DMS53 (cell line): ENCODE results near the gene MOB1A.
"Not testable (repeated sequence)": the region's sequence is repeated elsewhere in the genome, so short reads cannot be mapped to it uniquely, and the experiment has no call there.

Experiments
- DNase-seq: peaks from one replicate; lab custom pipeline; 2025; lab: John Stamatoyannopoulos, UW

MOB1A gene

DNA sequence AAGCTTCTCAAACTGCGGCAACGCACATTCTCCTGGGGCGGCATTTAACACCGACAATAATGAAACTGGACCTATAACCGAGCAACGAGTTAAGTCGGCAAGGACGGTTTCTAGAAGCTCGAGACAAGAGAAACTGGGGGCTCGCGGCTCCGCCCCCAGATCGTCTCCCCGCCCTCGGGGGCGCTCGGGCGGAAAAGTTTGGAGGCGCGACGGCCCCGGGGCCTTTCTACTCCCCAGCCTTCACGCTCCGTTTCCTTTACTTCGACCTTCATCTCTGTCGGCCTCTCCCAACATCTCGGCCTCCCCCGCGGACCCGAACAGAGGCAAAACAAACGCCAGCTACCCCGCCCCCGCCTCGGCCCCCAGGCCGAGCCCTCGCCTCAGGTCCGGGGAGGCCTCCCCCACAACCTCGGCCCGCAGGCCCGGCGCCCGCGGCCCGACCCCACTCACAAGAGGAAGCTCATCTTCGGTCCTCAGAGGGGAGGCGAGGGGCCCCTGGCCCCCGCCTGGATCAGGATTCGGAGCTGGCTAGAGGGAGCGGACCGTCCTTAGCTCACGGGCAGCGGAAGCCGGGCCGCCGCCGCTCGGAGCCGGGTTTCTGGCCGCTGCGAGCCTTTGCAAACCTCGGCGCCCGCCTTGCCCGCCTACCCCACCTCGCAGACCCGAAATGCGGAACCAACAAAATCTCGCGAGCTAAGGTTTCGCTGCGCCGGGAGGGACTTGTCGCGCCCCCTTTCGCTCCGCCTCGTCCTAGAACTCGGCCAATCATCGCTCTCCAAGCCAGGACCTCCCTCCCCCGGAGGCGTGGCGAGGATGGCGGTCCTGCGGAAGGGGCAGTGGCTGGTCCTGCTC is at the start of gene MOB1A:
MOB1A (minus strand) TSS at position 669 of the 852 bp plus-strand sequence; CDS start at position 464, 205 bp downstream.
- peak; percentile 99 for DNase-seq

DNA sequence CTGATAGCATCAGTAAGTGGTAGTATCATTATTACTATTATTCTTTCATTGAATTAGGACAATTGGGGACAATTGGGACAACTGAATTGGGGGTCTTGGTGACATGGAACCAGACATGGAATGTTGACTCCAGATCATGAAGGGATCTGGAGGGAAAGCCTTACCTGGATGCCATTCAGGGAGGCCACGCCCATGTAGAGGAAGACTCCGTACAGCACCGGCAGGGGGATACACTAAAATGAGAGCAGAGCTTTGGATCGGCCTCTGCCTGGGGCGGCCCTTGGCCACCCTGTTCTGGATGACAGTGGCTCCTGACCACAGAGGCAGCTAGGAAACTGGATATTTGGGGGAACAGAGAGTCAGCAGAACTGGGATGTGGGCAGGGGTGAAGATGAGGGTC is 49.0 kb upstream of the MOB1A start:
- no peak for DNase-seq

DNA sequence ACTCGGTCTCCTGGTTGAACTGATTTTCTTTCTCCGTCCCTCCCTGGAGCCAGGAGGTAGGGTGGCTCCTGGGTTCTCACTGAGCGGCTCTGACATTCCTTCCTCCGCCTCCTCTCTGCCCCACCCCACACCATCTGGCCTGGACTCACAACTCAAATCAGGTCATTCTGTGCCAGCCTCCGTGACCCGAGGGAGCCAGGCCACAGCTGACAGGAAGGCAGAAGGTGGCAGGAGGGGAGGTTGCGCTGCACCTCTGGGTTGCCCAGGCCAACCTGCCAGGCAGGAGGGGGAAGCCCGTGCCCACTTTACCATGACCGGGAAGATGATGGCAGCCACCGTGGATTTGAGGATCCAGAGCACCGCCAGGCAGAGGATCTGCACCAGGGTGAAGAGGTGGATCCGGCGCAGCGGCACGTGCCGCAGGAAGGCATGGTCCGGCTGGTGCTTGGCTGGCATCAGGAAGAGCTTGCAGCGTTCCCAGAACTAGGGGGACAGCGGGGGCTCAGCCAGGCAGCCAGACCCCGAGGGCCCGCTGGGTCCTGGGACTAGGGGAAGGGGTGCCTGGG is 48.1 kb upstream of the MOB1A start:
- DNase-seq: no peak

DNA sequence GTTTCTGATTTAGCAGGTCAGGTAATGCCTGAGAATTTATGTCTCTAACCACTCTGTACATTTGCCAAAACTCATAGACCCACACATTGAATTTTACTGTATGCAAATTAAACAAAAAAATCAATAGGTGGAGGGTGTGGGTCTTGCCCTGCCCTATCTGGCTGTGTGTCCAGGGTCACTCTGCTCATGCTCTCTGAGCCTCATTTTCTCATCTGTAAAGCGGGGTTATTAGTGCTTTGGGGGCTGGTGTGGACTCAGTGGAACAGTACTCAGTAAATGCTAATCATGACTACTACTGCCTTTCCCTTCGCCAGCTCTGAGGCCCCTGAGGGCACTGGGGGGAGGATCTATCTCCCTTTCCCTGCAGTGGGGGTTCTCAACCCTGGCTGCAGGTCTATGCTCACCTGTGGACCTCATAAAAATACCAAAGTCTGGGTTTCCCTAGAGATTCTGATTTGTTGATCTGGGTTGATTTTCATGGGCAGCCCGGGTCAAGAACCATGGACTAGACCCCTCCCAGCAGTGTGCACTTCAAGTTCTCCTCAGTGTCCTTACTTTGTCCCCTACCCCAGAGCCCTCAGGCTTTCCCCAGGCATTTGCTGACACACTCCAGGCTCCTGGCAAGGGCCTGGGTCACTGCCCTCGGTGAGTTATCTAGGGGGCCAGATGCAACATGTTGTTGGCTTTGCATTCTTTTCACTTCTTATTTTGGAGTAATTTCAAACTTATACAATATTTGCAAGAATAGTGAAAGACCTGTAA is 47.2 kb upstream of the MOB1A start:
- DNase-seq: no peak

DNA sequence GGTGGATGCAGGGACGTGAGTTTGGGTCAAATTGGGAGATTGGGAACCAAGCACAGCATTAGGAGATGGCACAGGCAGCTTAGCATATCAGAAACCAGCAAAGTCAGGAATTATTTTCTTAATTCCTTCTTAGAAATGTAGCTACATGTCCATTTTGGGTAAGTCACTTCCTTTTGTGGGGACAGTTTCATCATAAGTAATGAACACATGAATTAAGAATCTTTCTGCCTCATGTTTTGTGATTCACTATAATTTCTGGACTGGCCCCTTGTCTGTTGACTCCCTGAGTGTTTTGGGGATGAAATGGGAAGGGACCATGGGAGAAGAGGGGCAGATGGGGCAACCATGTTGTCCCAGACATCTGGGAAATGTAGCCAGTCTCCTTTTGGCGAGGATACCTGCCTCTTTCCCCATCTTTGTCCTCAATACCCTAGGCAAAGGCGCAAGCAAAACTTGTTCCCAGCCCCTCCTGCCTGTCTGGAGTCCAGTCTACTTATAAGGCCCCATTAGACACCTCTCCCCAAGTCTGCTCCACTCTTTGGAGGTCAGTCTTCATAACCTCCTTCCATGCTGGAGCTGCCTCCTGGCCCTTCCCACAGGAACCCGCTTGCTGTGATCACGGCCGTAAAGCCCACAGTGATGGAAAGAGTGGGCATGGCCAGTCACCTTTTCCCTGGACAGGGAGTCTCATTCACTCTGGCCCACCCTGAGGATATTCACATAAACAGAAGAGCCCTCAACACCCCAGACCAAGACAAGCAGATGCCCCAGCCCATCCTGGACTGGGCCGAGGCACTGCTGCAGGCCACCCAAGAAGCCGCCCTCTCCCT is 45.5 kb upstream of the MOB1A start:
- no peak for DNase-seq

DNA sequence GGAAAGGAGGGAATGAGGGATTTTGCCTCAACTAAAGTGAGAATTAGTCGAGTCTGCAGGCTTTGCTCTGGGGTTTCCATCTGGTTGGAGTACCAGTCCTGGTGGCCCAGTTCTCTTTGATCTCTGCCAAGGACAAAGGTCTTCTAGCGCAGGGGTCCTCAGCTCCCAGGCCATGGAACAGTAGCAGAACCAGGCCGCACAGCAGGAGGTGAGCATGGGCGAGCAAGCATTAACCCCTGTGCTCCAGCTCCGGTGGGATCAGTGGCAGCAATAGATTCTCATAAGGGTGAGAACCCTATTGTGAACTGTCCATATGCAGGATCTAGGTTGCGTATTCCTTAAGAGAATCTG is 43.6 kb upstream of the MOB1A start:
- DNase-seq: no peak

DNA sequence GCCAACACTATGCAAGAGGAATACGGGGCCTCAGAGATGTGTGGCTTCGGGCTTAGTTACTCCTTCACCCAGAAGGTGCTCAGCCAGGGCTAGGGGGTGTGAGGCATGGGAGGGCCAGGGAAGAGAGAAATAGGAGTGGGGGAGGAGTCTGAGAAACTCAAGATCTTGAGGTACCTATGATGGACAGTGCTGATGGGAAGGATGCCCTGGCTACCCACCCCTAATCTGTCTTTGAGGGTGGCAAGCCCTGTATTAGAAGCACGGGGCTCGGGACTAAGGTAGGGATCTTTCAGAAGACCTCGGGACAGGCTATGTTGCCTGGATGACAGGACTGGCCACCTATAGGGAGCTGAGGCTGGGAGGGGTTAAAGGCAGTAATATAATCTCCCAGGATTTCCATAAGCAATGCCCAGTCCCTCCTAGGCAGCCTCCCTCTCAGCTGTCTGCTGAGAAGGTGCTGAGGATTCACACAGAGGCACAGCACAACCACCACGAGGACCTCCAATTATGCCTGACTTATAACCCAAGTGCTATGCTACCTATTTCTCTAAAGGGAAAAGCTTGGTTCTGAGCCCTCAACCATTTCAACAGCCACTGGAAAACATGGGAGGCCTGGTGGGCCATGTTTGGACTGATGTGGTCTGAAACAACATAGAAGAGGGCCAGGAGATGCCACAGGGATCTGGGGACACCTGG is 43.1 kb upstream of the MOB1A start:
- no peak for DNase-seq

DNA sequence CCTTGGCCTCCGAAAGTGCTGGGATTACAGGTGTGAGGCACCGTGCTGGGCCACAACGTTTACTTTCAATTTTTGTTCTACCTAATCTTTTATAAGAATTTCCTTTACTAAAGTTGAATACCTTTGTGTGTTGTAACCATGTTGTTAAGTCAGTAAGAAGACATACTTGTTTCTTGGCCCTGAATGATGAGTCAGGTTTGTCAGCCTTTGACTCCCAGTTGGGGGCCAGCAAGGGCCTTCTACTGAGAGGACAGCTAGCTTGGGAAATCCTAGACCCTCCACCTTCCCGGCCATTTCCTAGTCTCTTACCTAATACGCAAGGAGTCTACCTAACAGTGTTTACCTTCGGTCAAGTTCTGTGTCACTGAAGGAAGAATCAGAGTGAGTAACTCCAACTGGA is 42.4 kb upstream of the MOB1A start:
- no peak for DNase-seq

DNA sequence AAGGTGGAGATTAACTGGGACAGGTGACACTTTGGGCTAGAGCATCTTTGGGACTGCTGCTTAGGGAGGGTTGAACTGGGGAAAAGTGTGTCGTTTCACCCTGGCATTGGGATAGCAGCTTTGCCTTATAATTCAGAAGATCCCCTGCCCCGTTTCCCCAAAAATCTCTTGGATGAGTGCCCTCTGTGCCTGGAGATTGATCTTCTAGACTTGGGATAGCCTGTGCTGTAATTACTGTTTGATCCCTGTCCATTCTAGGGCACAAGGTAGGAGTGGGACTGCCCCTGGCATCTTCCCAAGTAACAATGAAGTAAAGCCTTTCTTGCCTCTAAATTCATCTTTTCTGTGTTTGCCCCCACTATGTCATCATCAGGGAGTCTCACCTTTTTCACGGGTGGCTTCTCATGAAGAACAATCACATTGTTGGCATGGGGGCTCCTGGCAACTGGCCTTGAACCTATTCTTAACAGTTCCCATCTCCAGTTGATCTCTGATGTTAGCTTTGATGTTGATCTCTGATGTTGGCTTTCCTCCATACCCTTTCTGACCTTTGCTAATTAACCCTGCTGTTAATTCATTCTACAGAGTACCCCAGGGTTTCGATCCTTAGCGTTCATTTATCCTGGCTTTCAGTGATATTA is 41.3 kb upstream of the MOB1A start:
- DNase-seq: no peak

DNA sequence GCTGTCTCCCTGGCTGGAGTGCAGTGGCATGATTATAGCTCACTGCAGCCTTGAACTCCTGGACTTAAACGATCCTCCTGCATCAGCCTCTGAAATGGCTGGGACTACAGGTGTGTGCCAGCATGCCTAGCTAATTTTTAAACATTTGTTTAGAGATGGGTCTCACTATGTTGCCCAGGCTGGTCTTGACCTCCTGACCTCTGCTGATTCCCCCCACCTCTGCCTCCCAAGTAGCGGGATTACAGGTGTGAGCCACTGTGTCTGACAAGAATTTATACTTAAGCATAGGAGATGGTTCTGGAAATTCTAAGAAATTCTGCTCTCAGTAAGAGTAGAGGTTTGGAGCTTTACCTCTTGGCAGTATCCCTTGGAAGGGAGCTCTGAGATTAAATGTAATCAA is 38.0 kb upstream of the MOB1A start:
- DNase-seq: no peak

DNA sequence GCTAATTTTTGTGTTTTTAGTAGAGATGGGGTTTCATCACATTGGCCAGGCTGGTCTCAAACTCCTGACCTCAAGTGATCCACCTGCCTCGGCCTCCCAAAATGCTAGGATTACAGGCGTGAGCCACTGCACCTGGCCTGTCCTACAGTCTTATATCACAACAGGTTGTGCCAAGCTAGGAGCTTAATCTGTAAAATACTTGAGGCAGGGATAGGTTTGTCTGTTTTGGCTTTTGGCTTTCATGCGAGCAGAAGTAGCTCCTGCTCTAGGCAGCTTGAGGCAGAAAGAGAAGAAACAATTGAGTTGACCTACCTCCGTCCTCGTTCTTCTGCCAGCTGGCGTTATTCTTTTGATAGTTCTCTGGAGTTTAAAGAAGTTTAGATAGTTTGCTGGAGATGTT is 37.1 kb upstream of the MOB1A start:
- DNase-seq: not testable (repeated sequence)

DNA sequence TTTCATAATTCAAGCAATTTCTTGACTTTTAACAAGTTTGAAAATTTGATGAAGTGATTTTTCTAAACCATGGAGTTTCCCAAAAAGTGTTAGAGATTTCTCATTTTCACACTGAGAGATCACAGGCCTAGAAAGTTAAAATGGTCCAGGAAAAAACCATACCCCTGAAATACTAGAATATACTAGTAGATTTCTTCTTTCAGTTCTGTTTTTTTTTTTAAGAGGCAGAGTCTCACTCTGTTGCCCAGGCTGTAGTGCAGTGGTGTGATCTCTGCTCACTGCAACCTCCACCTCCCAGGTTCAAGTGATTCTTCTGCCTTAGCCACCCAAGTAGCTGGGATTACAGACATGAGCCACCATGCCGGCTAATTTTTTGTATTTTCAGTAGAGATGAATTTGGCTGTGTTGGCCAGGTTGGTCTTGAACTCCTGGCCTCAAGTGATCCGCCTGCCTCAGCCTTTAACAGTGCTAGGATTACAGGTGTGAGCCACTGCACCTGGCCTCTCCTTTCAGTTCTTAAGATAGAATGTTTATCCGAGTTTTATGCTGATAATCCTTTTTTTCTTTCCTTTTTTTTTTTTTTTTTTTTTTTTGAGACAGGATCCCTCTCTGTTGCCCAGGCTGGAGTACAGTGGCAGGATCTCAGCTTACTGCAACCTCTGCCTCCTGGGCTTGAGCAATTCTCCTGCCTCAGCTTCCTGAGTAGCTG is 34.2 kb upstream of the MOB1A start:
- DNase-seq: no peak

DNA sequence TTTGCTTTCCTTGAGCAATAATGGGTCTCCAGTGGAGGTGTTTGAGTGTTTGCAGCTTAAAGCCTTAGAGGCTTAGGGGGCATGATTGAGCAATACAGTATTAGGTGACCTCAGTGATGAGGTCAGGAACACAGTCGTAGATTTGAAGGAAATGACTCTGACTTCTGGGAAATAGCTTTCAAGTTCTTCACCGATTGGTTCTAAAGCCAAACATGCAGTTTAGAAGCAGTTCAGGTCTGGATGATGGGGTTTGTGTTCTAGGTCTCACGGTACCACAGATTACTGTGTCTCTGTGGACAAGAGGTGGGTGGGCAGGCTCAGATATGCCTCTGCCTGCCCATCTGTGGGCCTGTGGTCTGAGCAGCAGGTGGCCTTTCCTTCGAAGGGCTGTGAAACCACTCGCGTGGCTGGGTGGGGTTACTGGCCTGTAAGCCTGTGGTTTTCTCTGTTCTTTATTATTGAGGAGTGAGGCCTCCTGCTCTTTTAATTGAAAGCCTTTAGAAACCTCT is 27.6 kb upstream of the MOB1A start:
- DNase-seq: no peak

DNA sequence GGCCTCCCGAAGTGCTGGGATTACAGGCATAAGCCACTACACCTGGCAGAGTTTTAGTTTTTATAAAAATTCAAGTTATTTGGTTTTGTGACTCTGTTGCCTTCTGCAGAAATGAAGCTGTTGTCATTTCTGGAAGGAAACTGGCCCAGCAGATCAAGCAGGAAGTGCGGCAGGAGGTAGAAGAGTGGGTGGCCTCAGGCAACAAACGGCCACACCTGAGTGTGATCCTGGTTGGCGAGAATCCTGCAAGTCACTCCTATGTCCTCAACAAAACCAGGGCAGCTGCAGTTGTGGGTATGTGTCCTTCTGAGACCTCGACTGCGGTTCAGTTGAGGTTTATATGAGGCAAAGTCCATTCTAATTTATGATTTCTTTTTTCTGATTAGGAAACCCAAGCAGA is 26.9 kb upstream of the MOB1A start:
- no peak for DNase-seq

DNA sequence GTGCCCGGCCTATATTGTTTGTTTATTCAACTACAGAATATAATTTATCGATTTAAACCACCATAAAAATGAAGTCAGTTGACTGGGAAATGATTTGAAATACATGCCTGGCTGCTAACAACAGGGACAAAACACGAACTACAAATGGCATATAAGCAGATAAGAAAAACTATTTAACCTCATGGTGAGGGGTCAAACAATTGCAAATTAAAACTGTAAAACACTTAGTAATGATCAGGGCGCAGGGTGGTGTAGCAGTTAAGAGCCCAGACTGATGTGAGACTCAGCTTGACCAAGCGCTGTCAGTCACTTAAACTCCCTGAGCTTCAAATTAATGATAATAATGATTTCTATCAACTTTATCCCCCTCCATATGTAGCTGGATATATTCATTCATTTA is 26.4 kb upstream of the MOB1A start:
- no peak for DNase-seq

DNA sequence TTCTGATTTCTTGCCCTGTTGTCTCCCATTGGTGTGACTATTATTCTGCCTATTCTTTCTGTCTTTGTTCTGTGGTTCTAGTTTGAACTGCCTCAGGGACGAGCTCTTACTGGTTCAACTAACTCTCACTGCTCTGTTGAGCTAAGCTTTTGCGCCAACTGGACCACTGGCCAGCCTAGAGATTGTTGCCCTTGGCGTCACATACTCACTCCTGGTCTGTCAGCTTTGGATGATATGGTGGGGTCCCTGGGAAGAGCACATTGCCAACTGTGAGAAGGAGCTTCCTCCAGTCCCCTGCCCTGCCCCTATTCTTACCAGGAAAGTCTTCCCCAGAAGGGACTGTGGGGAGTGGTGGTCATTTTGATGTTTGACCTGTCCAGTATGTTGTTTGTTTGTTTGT is 25.8 kb upstream of the MOB1A start:
- no peak for DNase-seq

DNA sequence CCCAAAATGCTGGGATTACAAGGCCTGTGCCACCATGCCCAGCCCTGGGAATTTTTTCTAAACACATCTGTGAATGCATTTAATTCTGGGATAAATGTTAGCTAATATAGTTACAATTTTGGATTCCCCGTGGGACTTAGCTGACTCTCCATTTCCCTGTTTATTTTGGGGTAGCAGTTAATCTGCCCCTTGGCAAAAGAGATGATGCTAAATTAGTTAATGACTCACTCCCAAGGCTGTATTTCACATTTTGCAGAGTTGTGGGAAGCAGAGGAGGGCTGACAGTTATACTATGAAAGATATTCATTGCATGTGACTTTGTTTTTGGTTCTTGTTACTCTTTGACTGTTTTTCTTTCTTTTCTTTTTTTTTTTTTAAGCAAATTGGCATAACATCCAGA is 22.9 kb upstream of the MOB1A start:
- DNase-seq: no peak

DNA sequence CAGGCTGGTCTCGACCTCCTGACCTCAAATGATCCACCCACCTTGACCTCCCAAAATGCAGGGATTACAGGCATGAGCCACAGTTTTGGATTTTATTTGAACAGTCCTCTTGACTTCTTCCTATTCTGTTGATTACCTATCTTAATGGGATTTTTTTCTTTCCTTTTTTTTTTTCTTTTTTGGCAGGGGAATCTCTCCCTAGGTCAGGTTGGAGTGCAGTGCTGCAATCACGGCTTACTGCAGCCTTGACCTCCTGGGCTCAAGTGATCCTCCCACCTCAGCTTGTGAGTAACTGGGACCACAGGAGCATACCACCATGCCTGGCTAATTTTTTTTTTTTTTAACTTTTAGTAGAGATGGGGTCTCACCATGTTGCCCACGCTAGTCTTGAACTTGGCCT is 22.5 kb upstream of the MOB1A start:
- no peak for DNase-seq

DNA sequence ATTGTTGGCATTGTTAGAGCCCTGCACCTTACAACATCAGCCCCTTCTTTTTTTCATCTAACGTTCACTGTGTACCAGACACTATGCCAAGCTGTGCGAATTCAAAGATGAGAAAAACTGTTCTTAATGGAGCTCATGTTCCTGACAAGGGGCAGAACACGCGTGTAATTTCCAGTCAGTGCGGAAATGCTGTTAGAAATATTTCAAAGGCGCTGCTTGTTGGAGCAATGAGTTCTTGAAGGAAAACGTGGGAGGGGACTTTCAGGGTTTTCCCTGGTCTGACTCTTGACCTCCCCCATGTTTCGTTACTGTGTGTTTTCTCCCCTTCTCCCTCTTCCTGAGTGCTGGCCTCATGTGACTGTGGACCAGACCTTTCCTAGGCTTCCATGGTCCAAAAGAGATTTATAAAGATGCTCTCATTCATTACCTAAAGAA is 21.2 kb upstream of the MOB1A start:
- DNase-seq: peak; percentile 28

DNA sequence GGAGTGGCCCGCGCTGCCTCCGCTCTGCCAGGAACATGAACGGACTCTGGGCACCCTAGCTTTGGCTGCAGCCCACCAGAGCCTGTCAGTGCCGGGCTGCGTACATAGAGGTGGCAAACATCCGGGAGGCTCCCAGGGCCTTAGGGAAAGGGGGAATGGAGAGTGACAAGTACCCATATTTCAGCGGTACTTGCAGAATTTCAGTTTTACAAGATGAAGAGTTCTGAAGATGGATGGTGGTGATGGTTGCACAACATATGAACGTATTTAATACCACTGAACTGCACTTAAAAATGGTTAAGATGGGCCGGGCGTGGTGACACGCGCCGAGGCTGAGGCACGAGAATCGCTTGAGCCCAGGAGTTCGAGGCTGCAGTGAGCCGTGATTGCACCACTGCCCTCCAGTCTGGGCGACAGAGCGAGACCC is 20.6 kb upstream of the MOB1A start:
- DNase-seq: no peak
